Right cardiac atrium (tissue), 5 donors: ENCODE data around the gene SDK2. TPM values are rescaled to one million over a fixed set of nuclear protein-coding genes. Genes with fewer than 3 reads are reported as not detected.
A peak's percentile ranks its signal among the peaks of the same experiment; 100 is the strongest.
"Not testable (repeated sequence)": the region's sequence is repeated elsewhere in the genome, so short reads cannot be mapped to it uniquely, and the experiment has no call there.

Experiments
- ATAC-seq, 2 donors: fragments of 200-7000 bp; cut with Tn5 transposase; one replicate each; pipeline versions ENCODE4 v1.8.0 to v1.9.1; 2020; ENCODE audit warnings: moderate library complexity in 2 of 2, mild to moderate bottlenecking in 1 of 2
- DNase-seq, 3 donors: peaks; one replicate each; pipeline ENCODE4 v3.0.0-alpha.2; 2020
- H3K27ac ChIP-seq: one replicate; pipeline ENCODE4 v1.5.1; 2013; ENCODE audit warnings: mild to moderate bottlenecking, low read length, control low read depth, moderate library complexity
- H3K27me3 ChIP-seq: one replicate; pipeline ENCODE4 v1.6.1; 2013; ENCODE audit not compliant: control insufficient read depth, insufficient read depth
- H3K4me1 ChIP-seq: one replicate; pipeline ENCODE4 v1.6.1; 2013; ENCODE audit warnings: low read length; ENCODE audit not compliant: control insufficient read depth, insufficient read depth
- H3K4me3 ChIP-seq: one replicate; pipeline ENCODE4 v1.5.1; 2013; ENCODE audit warnings: low read length, control low read depth
- H3K9me3 ChIP-seq: one replicate; pipeline ENCODE4 v1.6.1; 2013; ENCODE audit warnings: low read length; ENCODE audit not compliant: control insufficient read depth
- WGBS: extraction: QIAGEN DNeasy Blood & Tissue Kit; methylation state at CpG from one replicate; pipeline ENCODE4 v1.1.7; 2013; 5-methylcytosine and 5-hydroxymethylcytosine counted together
- intact Hi-C, 4 donors: fragments of 100-400 bp; cut with DNase I; formaldehyde crosslinking; loops; one replicate each; pipeline versions ENCODE4 v1.11.0 to v1.14.0; 2022 to 2023
- polyA plus RNA-seq: library from polyadenylated mRNA; stranded (reverse); fragments of 200-250 nt; gene quantifications from one replicate; pipeline ENCODE4 v1.2.3, GENCODE V29; 2013
- total RNA-seq, 4 donors: library from RNA; stranded (reverse); fragmentation: NEBNext Ultra II Directional; extraction: Animal tissue kit (Norgen Biotek cat#: 25700); gene quantifications; one replicate each; pipeline ENCODE4 v1.2.1, GENCODE V29; 2021
- donor health status: healthy with polysubstance abuse.
- donor health status: DM: no; HTN: yes; CAD: no.
- donor health status: DM: no; HTN: no; CAD: no.
- donor health status: DM: no; HTN: yes; CAD: no; lungs with severe emphysema.
- donor health status: DM: yes; HTN: yes; CAD: no.

SDK2 gene
- total and polyA plus RNA-seq, 5 donors = 0.77 to 4.4 (median 2.0) TPM

- H3K4me3 ChIP-seq = no peak overlapping the region
- intact Hi-C loops = no loop called here
- H3K4me1 ChIP-seq = no peaks in the 10 kb centered on the region
- no peaks in the 10 kb centered on the region for H3K27me3 ChIP-seq
- ATAC-seq (peak; percentile 71 to 91), DNase-seq (peak; percentile 89 to 92 (median 90))
- no peaks in the 10 kb centered on the region for H3K9me3 ChIP-seq
- WGBS = 15% methylated on average over 12 of the region's 12 CpGs
- no peak overlapping the region for H3K27ac ChIP-seq
These were observed 169.8 kb downstream of the SDK2 start for GRCh38 chr17:73474370-73474988.

GRCh38 chr17:73472715-73473114 lies 171.5 kb downstream of the SDK2 start:
- H3K4me3 ChIP-seq, DNase-seq, H3K27me3 ChIP-seq, H3K27ac ChIP-seq, intact Hi-C loops, H3K4me1 ChIP-seq, H3K9me3 ChIP-seq, ATAC-seq: not testable (repeated sequence)
- 84% methylated on average over 8 of the region's 8 CpGs for WGBS

- intact Hi-C loops = no loop called here
- WGBS = 91% methylated on average over 12 of the region's 12 CpGs
- Histone ChIP-seq H3K4me1 (no peaks in the 10 kb centered on the region), H3K4me3 (no peak overlapping the region), H3K9me3 (no peaks in the 10 kb centered on the region), H3K27ac (no peak overlapping the region), H3K27me3 (no peaks in the 10 kb centered on the region)
- DNase-seq (no peak), ATAC-seq (no peak)
These were observed 172.3 kb downstream of the SDK2 start for GRCh38 chr17:73471924-73472323.

GRCh38 chr17:73470316-73470826 lies 173.9 kb downstream of the SDK2 start:
- intact Hi-C loops = no loop called here

GRCh38 chr17:73469311-73469710 lies 174.9 kb downstream of the SDK2 start:
- WGBS = 91% methylated on average over 4 of the region's 4 CpGs
- H3K4me1 ChIP-seq = no peaks in the 10 kb centered on the region
- H3K27ac ChIP-seq = no peak overlapping the region
- no peaks in the 10 kb centered on the region for H3K27me3 ChIP-seq
- no peaks in the 10 kb centered on the region for H3K9me3 ChIP-seq
- ATAC-seq (no peak), DNase-seq (no peak)
- intact Hi-C loops = no loop called here
- no peak overlapping the region for H3K4me3 ChIP-seq

More at GRCh38 chr17:73470316-73470826, 173.9 kb downstream of the SDK2 start:
- Histone ChIP-seq H3K9me3 (no peaks in the 10 kb centered on the region), H3K27ac (no peak overlapping the region), H3K4me3 (no peak overlapping the region), H3K4me1 (no peaks in the 10 kb centered on the region), H3K27me3 (no peaks in the 10 kb centered on the region)
- ATAC-seq = no peak
- DNase-seq = no peak
- 85% methylated on average over 7 of the region's 7 CpGs for WGBS

- no peak overlapping the region for H3K4me3 ChIP-seq
- H3K27ac ChIP-seq = no peak overlapping the region
- ATAC-seq = no peak
- 82% methylated on average over 5 of the region's 5 CpGs for WGBS
- no peaks in the 10 kb centered on the region for H3K4me1 ChIP-seq
- intact Hi-C loops = no loop called here
- H3K27me3 ChIP-seq = no peaks in the 10 kb centered on the region
- no peak for DNase-seq
- H3K9me3 ChIP-seq = no peaks in the 10 kb centered on the region
These were observed 176.0 kb downstream of the SDK2 start for GRCh38 chr17:73468221-73468620.

- Histone ChIP-seq H3K27ac (no peak overlapping the region), H3K9me3 (no peaks in the 10 kb centered on the region), H3K4me3 (no peak overlapping the region), H3K4me1 (peaks cover 2% of the 10 kb centered on the region), H3K27me3 (no peaks in the 10 kb centered on the region)
- ATAC-seq (no peak), DNase-seq (no peak)
- intact Hi-C loops = no loop called here
- 74% methylated on average over 6 of the region's 6 CpGs for WGBS
These were observed 176.6 kb downstream of the SDK2 start for GRCh38 chr17:73467651-73468050.

- Histone ChIP-seq H3K4me1 (peaks cover 2% of the 10 kb centered on the region), H3K4me3 (no peak overlapping the region), H3K27me3 (no peaks in the 10 kb centered on the region), H3K9me3 (no peaks in the 10 kb centered on the region), H3K27ac (no peak overlapping the region)
- intact Hi-C loops = no loop called here
- WGBS = 77% methylated on average over 15 of the region's 15 CpGs
- ATAC-seq (no peak), DNase-seq (no peak)
These were observed 177.4 kb downstream of the SDK2 start for GRCh38 chr17:73466704-73467433.

- intact Hi-C loops = no loop called here
These were observed 178.4 kb downstream of the SDK2 start for GRCh38 chr17:73465953-73466230.

GRCh38 chr17:73465130-73465952 lies 178.9 kb downstream of the SDK2 start:
- Histone ChIP-seq H3K4me1 (peaks cover 2% of the 10 kb centered on the region), H3K4me3 (no peak overlapping the region), H3K27me3 (no peaks in the 10 kb centered on the region), H3K9me3 (no peaks in the 10 kb centered on the region), H3K27ac (no peak overlapping the region)
- 76% methylated on average over 9 of the region's 9 CpGs for WGBS
- no peak for DNase-seq
- no peak for ATAC-seq
- intact Hi-C loops = no loop called here

More at GRCh38 chr17:73465953-73466230, 178.4 kb downstream of the SDK2 start:
- Histone ChIP-seq H3K4me1 (peaks cover 2% of the 10 kb centered on the region), H3K27me3 (no peaks in the 10 kb centered on the region), H3K9me3 (no peaks in the 10 kb centered on the region), H3K4me3 (no peak overlapping the region), H3K27ac (no peak overlapping the region)
- 91% methylated on average over 2 of the region's 2 CpGs for WGBS
- no peak for ATAC-seq
- DNase-seq = no peak

- H3K9me3 ChIP-seq = no peaks in the 10 kb centered on the region
- peaks cover 2% of the 10 kb centered on the region for H3K4me1 ChIP-seq
- intact Hi-C loops = no loop called here
- no peak for ATAC-seq
- 93% methylated on average over 4 of the region's 4 CpGs for WGBS
- no peak overlapping the region for H3K27ac ChIP-seq
- no peak for DNase-seq
- H3K27me3 ChIP-seq = no peaks in the 10 kb centered on the region
- no peak overlapping the region for H3K4me3 ChIP-seq
These were observed 179.8 kb downstream of the SDK2 start for GRCh38 chr17:73464447-73464846.
